Endodermal cell (in vitro differentiated cells): ENCODE results near the gene JAZF1. TPM values are rescaled to one million over a fixed set of nuclear protein-coding genes. Genes with fewer than 3 reads are reported as not detected.

Experiments
- DNase-seq: peaks from one replicate; pipeline ENCODE4 v3.0.0-alpha.2; 2017
- H3K27ac ChIP-seq: 2 replicates; pipeline ENCODE4 v1.5.1; 2013; ENCODE audit warnings: mild to moderate bottlenecking, low read depth, low read length, moderate library complexity
- H3K27me3 ChIP-seq: 2 replicates; pipeline ENCODE4 v1.6.1; 2013; ENCODE audit warnings: mild to moderate bottlenecking, low read length, moderate library complexity; ENCODE audit not compliant: insufficient read depth, control insufficient read depth, poor library complexity, severe bottlenecking
- H3K36me3 ChIP-seq: 2 replicates; pipeline ENCODE4 v1.7.0; 2013; ENCODE audit warnings: mild to moderate bottlenecking, low read length, moderate library complexity; ENCODE audit not compliant: control insufficient read depth, insufficient read depth
- H3K4me1 ChIP-seq: one replicate; pipeline ENCODE4 v1.7.0; 2013; ENCODE audit warnings: low read length; ENCODE audit not compliant: control insufficient read depth, insufficient read depth
- H3K4me3 ChIP-seq: 2 replicates; pipeline ENCODE4 v1.5.1; 2013; ENCODE audit warnings: mild to moderate bottlenecking, low read length, moderate library complexity
- H3K9ac ChIP-seq: 2 replicates; pipeline ENCODE4 v1.6.1; 2013; ENCODE audit warnings: mild to moderate bottlenecking, low read length, moderate library complexity; ENCODE audit not compliant: poor library complexity, severe bottlenecking; ENCODE audit errors: extremely low read depth
- H3K9me3 ChIP-seq: 2 replicates; pipeline ENCODE4 v1.6.1; 2013; ENCODE audit warnings: mild to moderate bottlenecking, low read length, moderate library complexity; ENCODE audit not compliant: control insufficient read depth
- H3K27ac Mint-ChIP-seq: 2 replicates; pipeline ENCODE4 v1.8.0; 2020; ENCODE audit warnings: mixed read lengths
- H3K27me3 Mint-ChIP-seq: 2 replicates; pipeline ENCODE4 v1.8.0; 2021; ENCODE audit warnings: mild to moderate bottlenecking, mixed read lengths; ENCODE audit not compliant: insufficient read depth
- H3K36me3 Mint-ChIP-seq: 2 replicates; pipeline ENCODE4 v1.8.0; 2020; ENCODE audit warnings: low read depth, mixed read lengths
- H3K4me1 Mint-ChIP-seq: 2 replicates; pipeline ENCODE4 v1.8.0; 2020; ENCODE audit warnings: mixed read lengths
- H3K4me3 Mint-ChIP-seq: 2 replicates; pipeline ENCODE4 v1.8.0; 2020; ENCODE audit warnings: mild to moderate bottlenecking, moderate library complexity, mixed read lengths
- H3K9me3 Mint-ChIP-seq: 2 replicates; pipeline ENCODE4 v1.8.0; 2020; ENCODE audit warnings: mild to moderate bottlenecking, mixed read lengths
- CTCF ChIP-seq: fragments of 200-600 bp; sonication (generic); conservative IDR thresholded peaks from 2 replicates; pipeline ENCODE4 v1.5.0; 2021; ENCODE audit warnings: antibody characterized with exemption, mild to moderate bottlenecking
- WGBS, 2 experiments: methylation state at CpG; one replicate each; pipeline versions ENCODE4 v1.1.5 to v1.1.7; 2013; ENCODE audit warnings: missing lambda C conversion rate in 2 of 2, mixed read lengths in 1 of 2; ENCODE audit not compliant: insufficient coverage in 1 of 2, insufficient read length in 1 of 2; 5-methylcytosine and 5-hydroxymethylcytosine counted together
- total RNA-seq, 2 donors: library from RNA; stranded (reverse); fragmentation: NEBNext Ultra II Directional in 1 of 2; extraction: Animal tissue kit (Norgen Biotek cat#: 25700) in 1 of 2; gene quantifications; 2 replicates in 1 of 2; 3 replicates in 1 of 2; pipeline ENCODE4 v1.2.1, GENCODE V29; 2021

JAZF1 gene
- total RNA-seq, 2 donors from 2014 or later, result 18.3 to 33.6 TPM

DNA sequence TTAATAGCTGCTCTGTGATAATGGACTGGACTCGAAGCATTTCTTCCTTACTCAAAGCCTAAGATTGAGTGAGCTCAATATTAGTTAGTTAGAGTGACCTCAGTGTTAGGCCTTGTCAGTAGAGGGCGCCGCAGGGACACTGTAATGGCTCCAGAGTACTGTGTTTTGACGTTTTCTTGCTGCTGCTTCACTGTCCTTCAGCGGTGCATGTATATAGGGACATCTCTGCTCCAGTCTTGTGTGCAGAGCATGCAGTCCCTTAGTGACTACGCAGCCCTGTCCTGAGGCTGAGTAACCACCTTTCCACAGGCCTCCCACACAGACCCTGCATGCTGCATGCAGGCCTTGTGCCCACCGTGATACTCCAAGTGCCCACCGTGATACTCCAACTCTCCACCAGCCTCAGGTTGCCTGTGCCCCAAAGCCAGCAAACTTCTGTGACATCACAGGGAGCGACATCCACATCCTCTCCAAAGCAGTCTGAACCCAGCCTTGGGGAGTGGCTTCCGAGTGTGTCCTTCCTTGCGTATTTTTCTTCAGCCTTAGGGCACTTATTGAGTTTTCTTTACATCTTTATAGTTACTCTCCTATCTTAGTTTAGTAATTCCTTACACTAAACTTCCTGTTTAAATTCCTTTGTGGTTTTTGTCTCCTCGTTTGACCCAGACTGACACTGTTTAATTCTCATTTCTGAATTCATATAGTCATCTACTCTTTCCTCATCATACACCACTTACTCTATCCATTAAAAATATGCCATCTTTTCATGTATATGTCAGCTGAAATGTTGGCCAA, 118.2 kb downstream of the JAZF1 start:
- H3K27me3 Mint-ChIP-seq, result no peaks in the 10 kb centered on the region
- H3K4me3 Mint-ChIP-seq, result no peak overlapping the region
- H3K36me3 Mint-ChIP-seq, result peaks cover 2% of the 10 kb centered on the region
- H3K36me3 ChIP-seq, result no peaks in the 10 kb centered on the region
- no peak overlapping the region for H3K4me3 ChIP-seq
- H3K9me3 ChIP-seq, result no peaks in the 10 kb centered on the region
- no peaks in the 10 kb centered on the region for H3K27me3 ChIP-seq
- peak; percentile 86 for TF ChIP-seq CTCF
- H3K9me3 Mint-ChIP-seq, result no peaks in the 10 kb centered on the region
- no peaks in the 10 kb centered on the region for H3K4me1 ChIP-seq
- peak; percentile 94 for DNase-seq
- WGBS, 2 experiments, result 54 to 55% methylated on average over 9 to 12 of the region's 12 CpGs
- no peak overlapping the region for H3K9ac ChIP-seq
- H3K27ac Mint-ChIP-seq, result peak overlapping the region; percentile 81
- no peak overlapping the region for H3K27ac ChIP-seq
- H3K4me1 Mint-ChIP-seq, result peaks cover 34% of the 10 kb centered on the region

DNA sequence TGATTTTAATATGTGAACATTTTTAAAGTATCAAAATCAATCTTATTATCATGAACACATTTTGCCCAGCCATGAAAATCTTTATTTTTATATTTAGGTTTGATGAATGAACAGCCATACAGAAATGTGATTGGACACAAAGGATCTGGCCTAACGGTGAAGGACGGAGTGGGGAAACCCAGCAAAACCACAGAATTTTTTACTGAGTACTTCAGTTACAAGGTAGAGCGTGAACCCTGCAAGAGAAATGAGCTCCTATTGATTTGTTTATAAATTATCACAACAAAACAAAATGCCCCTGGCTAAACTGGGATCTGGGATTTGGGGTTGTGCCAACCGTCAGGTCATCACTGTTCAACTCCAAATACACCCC, 118.8 kb downstream of the JAZF1 start:
- no peak overlapping the region for H3K9ac ChIP-seq
- no peaks in the 10 kb centered on the region for H3K9me3 ChIP-seq
- TF ChIP-seq CTCF, result no peak
- no peak overlapping the region for H3K4me3 ChIP-seq
- H3K4me1 ChIP-seq, result peaks cover 4% of the 10 kb centered on the region
- H3K27ac Mint-ChIP-seq, result peak overlapping the region; percentile 36
- no peak overlapping the region for H3K4me3 Mint-ChIP-seq
- H3K36me3 Mint-ChIP-seq, result no peaks in the 10 kb centered on the region
- peaks cover 30% of the 10 kb centered on the region for H3K4me1 Mint-ChIP-seq
- 65 to 67% methylated on average over 2 to 4 of the region's 4 CpGs for WGBS, 2 experiments
- no peaks in the 10 kb centered on the region for H3K9me3 Mint-ChIP-seq
- no peaks in the 10 kb centered on the region for H3K27me3 ChIP-seq
- H3K27ac ChIP-seq, result no peak overlapping the region
- no peak for DNase-seq
- no peaks in the 10 kb centered on the region for H3K36me3 ChIP-seq
- no peaks in the 10 kb centered on the region for H3K27me3 Mint-ChIP-seq

- 67% methylated on average over 1 of the region's 1 CpG; no CpG with 5 or more reads in 1 of the 2 experiments for WGBS, 2 experiments
- no peaks in the 10 kb centered on the region for H3K9me3 Mint-ChIP-seq
- no peak overlapping the region for H3K9ac ChIP-seq
- no peak overlapping the region for H3K27ac ChIP-seq
- no peaks in the 10 kb centered on the region for H3K27me3 ChIP-seq
- no peak for TF ChIP-seq CTCF
- no peak for DNase-seq
- H3K4me1 Mint-ChIP-seq, result peaks cover 29% of the 10 kb centered on the region
- H3K9me3 ChIP-seq, result no peaks in the 10 kb centered on the region
- peaks cover 6% of the 10 kb centered on the region for H3K4me1 ChIP-seq
- no peaks in the 10 kb centered on the region for H3K36me3 Mint-ChIP-seq
- H3K36me3 ChIP-seq, result no peaks in the 10 kb centered on the region
- no peak overlapping the region for H3K4me3 Mint-ChIP-seq
- no peak overlapping the region for H3K4me3 ChIP-seq
- no peaks in the 10 kb centered on the region for H3K27me3 Mint-ChIP-seq
- no peak overlapping the region for H3K27ac Mint-ChIP-seq
Measured at GRCh38 chr7:28060371-28060950, 120.1 kb downstream of the JAZF1 start.
